Inferior parietal cortex (tissue), 1 donor: ENCODE data around the gene ATP1A3.
A peak's percentile ranks its signal among the peaks of the same experiment; 100 is the strongest.

Experiments used
- DNase-seq: peaks from one replicate; pipeline ENCODE4 v3.0.0-alpha.2; 2016; ENCODE audit errors: extremely low spot score

The ATP1A3 gene

DNA sequence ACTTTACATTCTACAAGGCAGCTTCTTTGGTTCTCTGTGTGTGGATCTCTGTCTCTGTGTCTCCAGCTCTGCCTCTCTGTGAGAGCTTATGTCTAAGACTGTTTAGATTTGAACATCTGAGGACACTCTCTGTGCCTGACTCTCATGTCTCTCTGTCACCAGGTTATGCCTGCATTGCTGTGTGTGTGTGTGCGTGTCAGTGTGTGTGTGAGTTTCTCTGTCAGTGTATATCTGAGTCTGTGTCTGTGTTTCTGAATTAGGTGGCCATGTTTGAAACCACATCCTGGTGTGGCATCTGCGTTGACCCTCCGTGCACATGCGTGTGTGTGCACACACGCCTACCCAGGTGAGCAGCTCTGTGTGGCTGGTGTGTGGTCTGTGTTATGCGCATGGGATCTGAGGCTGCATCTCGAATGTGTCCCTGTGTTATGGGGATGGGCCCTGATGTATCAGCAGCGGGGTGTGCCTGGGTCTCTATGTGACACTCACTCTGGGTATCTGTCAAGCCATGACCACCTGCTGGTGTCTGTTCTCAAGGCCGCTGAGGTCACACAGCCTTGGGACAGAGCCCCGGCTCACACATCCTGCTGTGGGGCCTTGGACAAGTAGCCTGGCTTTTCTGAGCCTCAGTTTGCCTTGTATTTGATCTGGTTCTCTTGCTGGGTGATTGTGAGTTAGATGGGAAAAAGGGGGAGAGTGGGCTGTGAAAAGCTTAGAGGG lies 6.7 kb downstream of the ATP1A3 start:
- no peak for DNase-seq

DNA sequence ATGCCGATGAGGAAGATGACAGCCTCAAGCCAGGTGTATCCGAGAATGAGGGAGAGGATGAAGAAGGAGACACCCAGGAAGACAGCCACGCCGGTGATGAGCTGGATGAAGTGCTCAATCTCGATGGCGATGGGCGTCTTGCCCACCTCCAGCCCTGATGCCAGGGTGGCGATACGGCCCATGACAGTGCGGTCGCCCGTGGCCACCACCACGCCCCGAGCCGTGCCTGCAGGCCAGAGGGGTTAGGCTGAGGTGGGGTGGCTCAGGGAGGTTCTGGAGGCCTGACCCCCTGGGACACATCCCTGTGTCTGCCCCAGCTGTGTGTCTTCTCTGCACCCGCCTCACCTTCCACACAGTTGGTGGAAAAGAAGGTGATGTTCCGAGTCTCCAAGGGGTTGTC lies 9.1 kb downstream of the ATP1A3 start:
- no peak for DNase-seq

DNA sequence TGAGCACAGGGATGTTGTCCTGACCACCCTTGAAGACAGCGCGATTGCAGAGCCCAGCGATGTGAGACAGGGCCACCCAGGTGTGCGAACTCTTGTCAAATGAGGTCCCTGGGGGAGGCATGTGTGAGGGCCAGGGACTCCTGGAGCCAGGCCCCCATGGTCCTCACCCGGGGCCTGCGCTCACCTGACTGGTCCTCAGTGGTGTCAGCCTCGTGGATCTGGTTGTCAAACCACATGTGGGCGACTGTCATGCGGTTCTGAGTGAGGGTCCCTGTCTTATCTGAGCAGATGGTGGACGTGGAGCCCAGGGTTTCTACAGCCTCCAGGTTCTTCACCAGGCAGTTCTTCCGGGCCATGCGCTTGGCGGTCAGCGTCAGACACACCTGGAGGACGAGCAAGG lies 12.3 kb downstream of the ATP1A3 start:
- DNase-seq: no peak

- DNase-seq: no peak
Measured at GRCh38 chr19:41978470-41978869, 15.6 kb downstream of the ATP1A3 start.

GRCh38 chr19:41977916-41978315 lies 16.1 kb downstream of the ATP1A3 start:
- no peak for DNase-seq

DNA sequence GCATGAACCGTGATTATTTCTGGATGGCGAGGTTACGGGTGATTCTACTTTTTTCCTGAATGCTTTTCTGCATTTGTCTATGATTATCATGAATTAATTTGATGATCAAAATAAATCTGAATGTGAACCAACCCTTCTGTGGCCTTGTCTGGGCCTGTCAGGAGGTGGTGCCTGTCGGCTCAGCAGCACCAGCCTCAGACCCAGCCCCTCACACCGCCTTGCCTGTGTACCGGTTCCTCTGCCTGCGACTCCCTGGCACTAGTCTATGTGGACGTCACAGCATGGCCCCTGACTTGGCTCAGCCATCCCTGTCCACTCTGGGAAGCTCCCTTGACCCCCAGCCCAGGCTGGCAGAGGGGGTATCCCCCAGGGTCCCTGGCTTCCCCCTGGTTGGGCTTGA lies 19.4 kb downstream of the ATP1A3 start:
- no peak for DNase-seq

- no peak for DNase-seq
Measured at GRCh38 chr19:41971363-41971762, 22.7 kb downstream of the ATP1A3 start.

DNA sequence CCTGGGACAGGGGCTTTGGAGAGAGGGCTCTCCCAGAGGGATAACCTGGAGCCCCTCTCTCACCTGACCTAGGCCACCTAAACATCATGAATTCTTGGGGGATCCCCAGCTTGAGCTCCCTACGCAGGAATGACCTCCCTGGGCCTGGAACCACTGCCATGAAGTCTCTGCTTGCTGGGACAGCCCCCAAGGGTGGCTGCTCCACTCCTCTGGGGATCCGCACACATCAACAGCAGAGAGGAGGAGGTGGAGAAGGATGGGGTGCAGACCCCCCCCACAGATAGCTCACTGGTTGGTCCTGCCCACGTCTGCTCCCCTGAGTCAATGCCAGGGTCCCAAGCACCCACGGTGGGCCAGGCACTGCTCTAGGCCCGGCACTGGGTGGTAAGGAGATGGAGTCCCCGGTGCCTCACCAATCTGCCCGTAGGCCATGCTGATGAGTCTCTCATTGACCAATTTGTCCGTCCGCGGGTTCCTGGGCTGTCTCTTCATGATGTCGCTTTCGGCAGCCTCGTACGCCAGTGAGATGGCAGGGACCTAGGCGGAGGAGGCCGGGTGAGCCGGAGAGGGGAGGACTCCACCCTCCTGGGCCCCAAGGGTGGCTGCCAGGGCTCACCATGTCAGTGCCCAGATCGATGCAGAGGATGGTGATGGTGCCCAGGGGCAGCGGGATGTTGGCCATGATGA lies 24.1 kb downstream of the ATP1A3 start:
- no peak for DNase-seq

- DNase-seq: no peak
Measured at GRCh38 chr19:41968751-41969595, 25.1 kb downstream of the ATP1A3 start.

- DNase-seq: no peak
Measured at GRCh38 chr19:41967054-41967783, 26.8 kb downstream of the ATP1A3 start.

DNA sequence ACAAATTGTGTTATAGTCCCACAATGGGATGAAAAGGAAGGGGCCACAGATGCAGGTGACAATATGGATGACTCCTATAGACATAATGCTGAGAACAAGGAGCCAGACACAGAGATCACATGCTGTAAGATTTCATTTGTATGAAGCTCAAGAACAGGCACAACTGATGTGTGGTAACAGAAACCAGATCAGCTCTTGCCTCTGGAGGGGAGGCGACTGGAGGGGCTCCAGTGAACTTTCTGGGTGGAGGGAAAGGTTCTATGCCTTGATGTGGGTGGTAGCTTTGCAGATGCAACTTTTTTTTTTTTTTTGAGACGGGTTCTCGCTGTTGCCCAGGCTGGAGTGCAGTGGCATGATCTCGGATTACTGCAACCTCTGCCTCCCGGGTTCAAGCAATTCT lies 28.9 kb downstream of the ATP1A3 start:
- no peak for DNase-seq

DNA sequence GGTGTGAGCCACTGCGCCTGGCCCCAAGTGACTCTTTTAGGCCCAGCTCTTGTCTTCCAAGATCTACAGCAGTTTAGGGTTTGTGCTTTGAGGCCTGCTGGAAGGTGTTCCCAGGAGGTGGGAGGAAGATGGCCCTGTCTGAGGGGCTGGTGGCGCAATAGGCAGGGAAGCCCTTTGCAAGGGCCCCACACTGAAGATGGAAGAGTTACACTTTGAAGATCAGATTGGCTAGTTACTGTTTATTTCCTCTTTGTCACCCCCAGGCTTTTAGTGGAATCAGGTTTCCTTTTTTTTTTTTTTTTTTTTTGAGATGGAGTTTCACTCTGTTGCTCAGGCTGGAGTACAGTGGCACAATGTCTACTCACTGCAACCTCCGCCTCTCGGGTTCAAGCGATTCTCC lies 33.1 kb downstream of the ATP1A3 start:
- no peak for DNase-seq

GRCh38 chr19:41959056-41960053 lies 34.7 kb downstream of the ATP1A3 start, which contains the start of gene RABAC1:
Gene RABAC1, minus strand, starts transcription at chr19:41959321. Its CDS starts 29 bp downstream, at chr19:41959292.
- peak; percentile 91 for DNase-seq

DNA sequence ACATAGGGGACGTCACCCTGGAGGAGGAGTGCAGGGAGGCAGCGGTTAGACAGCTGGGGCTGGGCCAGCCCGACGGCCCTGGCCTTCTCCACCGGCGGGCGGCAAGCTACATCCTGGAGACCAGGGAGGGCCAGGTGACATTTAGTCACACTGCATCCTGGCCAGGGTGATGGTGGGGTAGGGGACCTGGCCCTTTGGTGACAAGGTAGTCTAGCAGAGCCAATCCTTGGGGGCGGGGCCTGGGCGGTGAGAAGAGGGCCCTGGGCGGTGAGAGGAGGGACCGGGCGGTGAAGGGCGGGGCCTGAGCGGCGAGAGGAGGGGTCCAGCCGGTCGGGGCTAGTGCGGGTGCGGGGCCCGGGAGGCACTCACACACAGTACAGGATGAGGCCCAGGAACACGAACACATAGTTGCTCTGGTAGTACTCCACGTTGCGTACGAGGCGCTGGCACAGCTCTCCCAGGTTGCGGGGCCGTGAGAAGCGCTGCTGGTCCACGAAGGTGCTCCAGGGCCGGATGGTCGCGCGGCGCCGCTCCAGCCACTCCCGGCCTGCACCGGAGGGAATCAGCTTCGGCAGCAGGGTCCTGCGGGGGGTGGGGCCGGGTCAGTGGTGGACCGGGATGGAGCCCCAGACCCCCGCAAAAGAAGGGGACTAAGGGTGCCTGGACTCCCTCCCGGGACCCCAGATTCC lies 35.5 kb downstream of the ATP1A3 start:
- no peak for DNase-seq

DNA sequence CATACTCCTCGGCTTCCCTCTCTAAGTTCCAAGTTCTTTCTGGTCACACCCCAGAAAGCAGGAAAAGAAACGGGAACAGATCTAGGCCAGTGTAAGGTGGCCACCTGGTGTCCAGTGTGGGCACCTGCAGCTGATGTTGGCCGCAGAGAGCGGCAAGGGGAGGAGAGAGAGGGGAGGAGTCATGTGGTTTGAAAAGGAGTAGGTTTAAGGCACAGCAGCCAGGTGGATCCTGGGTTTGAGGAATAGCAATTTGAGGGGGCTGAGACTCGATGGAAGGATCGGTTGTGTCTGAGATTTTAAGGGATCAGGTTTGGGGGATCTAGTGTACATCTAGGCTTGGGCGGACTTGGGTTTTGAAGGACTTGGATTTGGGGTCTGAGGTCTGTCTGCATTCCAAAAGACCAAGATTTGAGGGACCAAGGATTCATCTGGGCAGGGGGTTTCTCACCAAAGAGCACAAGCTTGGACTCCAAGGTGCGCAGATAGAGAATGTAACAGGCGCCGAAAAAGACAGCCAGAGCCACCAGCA lies 36.1 kb downstream of the ATP1A3 start:
- peak; percentile 62 for DNase-seq

- no peak for DNase-seq
Measured at GRCh38 chr19:41957161-41957837, 36.7 kb downstream of the ATP1A3 start.

DNA sequence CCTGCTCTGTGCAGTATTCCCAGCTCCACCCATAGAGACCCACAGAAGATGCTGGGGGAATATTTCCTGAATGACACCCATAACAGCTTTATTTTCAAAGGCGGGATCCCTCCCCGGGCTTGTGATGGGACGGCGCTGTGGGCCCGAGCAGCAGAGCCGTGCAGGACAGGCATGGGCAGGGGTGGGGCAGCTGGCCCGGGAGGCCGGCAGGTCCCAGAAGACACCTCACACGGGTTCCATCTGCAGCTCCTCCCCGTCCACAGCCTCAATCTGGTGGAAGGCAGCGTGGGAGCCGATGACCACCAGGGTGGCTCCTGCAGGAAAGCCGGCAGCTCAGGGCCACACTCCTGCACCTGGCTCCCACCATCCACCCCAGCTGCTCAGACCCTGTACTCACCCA lies 37.4 kb downstream of the ATP1A3 start:
- DNase-seq: no peak

GRCh38 chr19:41955521-41955920 lies 38.5 kb downstream of the ATP1A3 start:
- no peak for DNase-seq

DNA sequence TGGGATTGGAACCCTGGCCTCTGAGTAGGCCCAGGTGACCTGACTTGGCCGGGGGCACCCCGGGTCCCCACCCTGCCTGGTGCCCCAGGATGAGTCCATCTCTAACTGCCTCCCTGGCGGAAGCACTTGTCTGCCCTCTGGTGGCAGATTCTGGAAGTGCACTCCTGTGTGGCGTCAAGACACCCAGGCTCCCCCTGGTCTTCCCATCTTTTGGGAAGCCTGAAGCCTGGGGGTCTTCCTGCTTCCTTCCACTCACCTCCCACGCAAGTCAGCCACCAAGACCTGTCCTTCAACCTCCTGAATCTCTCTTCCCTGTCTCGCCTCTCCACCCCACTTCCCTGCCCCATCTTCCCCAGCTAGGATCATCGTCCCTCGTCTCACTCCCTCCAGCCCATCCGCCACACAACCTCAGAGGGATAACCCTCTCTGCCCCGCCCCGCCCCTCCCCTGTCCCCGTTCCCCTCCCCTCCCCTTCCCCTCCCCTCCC lies 42.3 kb downstream of the ATP1A3 start:
- DNase-seq: peak; percentile 87
